ENCODE results near the gene STAT4.

- TF ChIP-seq, protein P1, sequence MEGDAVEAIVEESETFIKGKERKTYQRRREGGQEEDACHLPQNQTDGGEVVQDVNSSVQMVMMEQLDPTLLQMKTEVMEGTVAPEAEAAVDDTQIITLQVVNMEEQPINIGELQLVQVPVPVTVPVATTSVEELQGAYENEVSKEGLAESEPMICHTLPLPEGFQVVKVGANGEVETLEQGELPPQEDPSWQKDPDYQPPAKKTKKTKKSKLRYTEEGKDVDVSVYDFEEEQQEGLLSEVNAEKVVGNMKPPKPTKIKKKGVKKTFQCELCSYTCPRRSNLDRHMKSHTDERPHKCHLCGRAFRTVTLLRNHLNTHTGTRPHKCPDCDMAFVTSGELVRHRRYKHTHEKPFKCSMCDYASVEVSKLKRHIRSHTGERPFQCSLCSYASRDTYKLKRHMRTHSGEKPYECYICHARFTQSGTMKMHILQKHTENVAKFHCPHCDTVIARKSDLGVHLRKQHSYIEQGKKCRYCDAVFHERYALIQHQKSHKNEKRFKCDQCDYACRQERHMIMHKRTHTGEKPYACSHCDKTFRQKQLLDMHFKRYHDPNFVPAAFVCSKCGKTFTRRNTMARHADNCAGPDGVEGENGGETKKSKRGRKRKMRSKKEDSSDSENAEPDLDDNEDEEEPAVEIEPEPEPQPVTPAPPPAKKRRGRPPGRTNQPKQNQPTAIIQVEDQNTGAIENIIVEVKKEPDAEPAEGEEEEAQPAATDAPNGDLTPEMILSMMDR (IDR thresholded peaks at IDR 0.05; ENCODE audit: insufficient read depth, low read length, poor library complexity, severe bottlenecking), result no peak
- TF ChIP-seq EZH2phosphoT487 (conservative IDR thresholded peaks at IDR 0.05; ENCODE audit: low read length), result no peak
Measured at GRCh38 chr2:190980630-190981209, 170.1 kb downstream of the STAT4 start.
